HG03097 (cell line): ENCODE results near the gene PLA2G4D.

ENCODE experiments used
- ATAC-seq: cut with Tn5 transposase; IDR thresholded peaks from one replicate; pipeline ENCODE4 v1.9.1; 2021; ENCODE audit not compliant: unreplicated experiment, low FRiP score

The PLA2G4D gene

GRCh38 chr15:42057799-42058646, 36.3 kb downstream of the PLA2G4D start:
- no peak for ATAC-seq

- no peak for ATAC-seq
Measured at GRCh38 chr15:42056934-42057798, 37.2 kb downstream of the PLA2G4D start.

GRCh38 chr15:42053914-42054313, 40.4 kb downstream of the PLA2G4D start:
- no peak for ATAC-seq

- no peak for ATAC-seq
Measured at GRCh38 chr15:42053010-42053409, 41.4 kb downstream of the PLA2G4D start.

GRCh38 chr15:42050484-42051255, 43.7 kb downstream of the PLA2G4D start:
- no peak for ATAC-seq

GRCh38 chr15:42048821-42049200, 45.6 kb downstream of the PLA2G4D start:
- ATAC-seq: no peak

GRCh38 chr15:42048080-42048820, 46.1 kb downstream of the PLA2G4D start:
- no peak for ATAC-seq

- ATAC-seq: no peak
Measured at GRCh38 chr15:42046597-42046996, 47.8 kb downstream of the PLA2G4D start.

GRCh38 chr15:42045211-42045615, 49.1 kb downstream of the PLA2G4D start:
- ATAC-seq: no peak

- ATAC-seq: no peak
Measured at GRCh38 chr15:42042602-42043400, 51.6 kb downstream of the PLA2G4D start.

- ATAC-seq: no peak
Measured at GRCh38 chr15:42038401-42038800, 56.0 kb downstream of the PLA2G4D start.

- ATAC-seq: no peak
Measured at GRCh38 chr15:42037656-42038055, 56.7 kb downstream of the PLA2G4D start.

- ATAC-seq: no peak
Measured at GRCh38 chr15:42036966-42037365, 57.4 kb downstream of the PLA2G4D start.

GRCh38 chr15:42036112-42036905, 58.1 kb downstream of the PLA2G4D start:
- no peak for ATAC-seq

GRCh38 chr15:42035435-42035761, 59.0 kb downstream of the PLA2G4D start:
- ATAC-seq: peak; percentile 48

GRCh38 chr15:42034628-42035434, 59.5 kb downstream of the PLA2G4D start:
- ATAC-seq: no peak

- no peak for ATAC-seq
Measured at GRCh38 chr15:42033214-42033873, 61.0 kb downstream of the PLA2G4D start.
